Measurements from ENCODE around the gene ELSPBP1. TPM values are rescaled to one million over a fixed set of nuclear protein-coding genes. Genes with fewer than 3 reads are reported as not detected.

ELSPBP1 gene
- total and polyA plus RNA-seq, 2 experiments from 2014 or later: not detected

GRCh38 chr19:48025480-48025879 lies 31.0 kb downstream of the ELSPBP1 start (continued):
- no peak for TF ChIP-seq ZNF462 (CRISPR knock-in tag; IDR thresholded peaks at IDR 0.05)
- no peak for TF ChIP-seq STAT1 (IDR thresholded peaks at IDR 0.05; ENCODE audit: unreplicated experiment)
- no peak for TF ChIP-seq ZNF114 (CRISPR knock-in tag; IDR thresholded peaks at IDR 0.05)
- no peak for TF ChIP-seq NANOG (IDR thresholded peaks at IDR 0.05; ENCODE audit: borderline replicate concordance)
- TF ChIP-seq, protein P1, sequence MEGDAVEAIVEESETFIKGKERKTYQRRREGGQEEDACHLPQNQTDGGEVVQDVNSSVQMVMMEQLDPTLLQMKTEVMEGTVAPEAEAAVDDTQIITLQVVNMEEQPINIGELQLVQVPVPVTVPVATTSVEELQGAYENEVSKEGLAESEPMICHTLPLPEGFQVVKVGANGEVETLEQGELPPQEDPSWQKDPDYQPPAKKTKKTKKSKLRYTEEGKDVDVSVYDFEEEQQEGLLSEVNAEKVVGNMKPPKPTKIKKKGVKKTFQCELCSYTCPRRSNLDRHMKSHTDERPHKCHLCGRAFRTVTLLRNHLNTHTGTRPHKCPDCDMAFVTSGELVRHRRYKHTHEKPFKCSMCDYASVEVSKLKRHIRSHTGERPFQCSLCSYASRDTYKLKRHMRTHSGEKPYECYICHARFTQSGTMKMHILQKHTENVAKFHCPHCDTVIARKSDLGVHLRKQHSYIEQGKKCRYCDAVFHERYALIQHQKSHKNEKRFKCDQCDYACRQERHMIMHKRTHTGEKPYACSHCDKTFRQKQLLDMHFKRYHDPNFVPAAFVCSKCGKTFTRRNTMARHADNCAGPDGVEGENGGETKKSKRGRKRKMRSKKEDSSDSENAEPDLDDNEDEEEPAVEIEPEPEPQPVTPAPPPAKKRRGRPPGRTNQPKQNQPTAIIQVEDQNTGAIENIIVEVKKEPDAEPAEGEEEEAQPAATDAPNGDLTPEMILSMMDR (conservative IDR thresholded peaks at IDR 0.05; ENCODE audit: low read depth in 2 of 2): no peak
- TF ChIP-seq ETS1 (IDR thresholded peaks at IDR 0.05): no peak
- TF ChIP-seq CREB1 (CRISPR knock-in tag; IDR thresholded peaks at IDR 0.05; ENCODE audit: low read depth): no peak
- TF ChIP-seq JUNB (IDR thresholded peaks at IDR 0.05; ENCODE audit: unreplicated experiment): no peak
- no peak for TF ChIP-seq EZH2 (IDR thresholded peaks at IDR 0.05; ENCODE audit: low read depth, unreplicated experiment)
- no peak for TF ChIP-seq POLR2AphosphoS5 (IDR thresholded peaks at IDR 0.05; ENCODE audit: low read depth)
- TF ChIP-seq EZH2phosphoT487 (IDR thresholded peaks at IDR 0.05; ENCODE audit: unreplicated experiment): no peak
- no peak for TF ChIP-seq ZNF331 (CRISPR knock-in tag; IDR thresholded peaks at IDR 0.05; ENCODE audit: low read depth)
